Fibroblast of villous mesenchyme (primary cell): ENCODE results near the gene PKDREJ. TPM values are rescaled to one million over a fixed set of nuclear protein-coding genes. Genes with fewer than 3 reads are reported as not detected.

ENCODE experiments used
- DNase-seq: peaks from one replicate; pipeline ENCODE4 v3.0.0-alpha.2; 2010; ENCODE audit warnings: low read depth
- H3K4me3 ChIP-seq: 2 replicates; pipeline ENCODE4 v1.5.1; 2011; ENCODE audit warnings: low read depth, mild to moderate bottlenecking, low read length
- total RNA-seq: library from RNA; depleted of rRNA; stranded (reverse); fragments of >200 nt; gene quantifications from 2 replicates; pipeline ENCODE4 v1.2.3, GENCODE V29; 2012
- TF ChIP-seq, protein P1 (sequence below): IDR thresholded peaks from 2 replicates; pipeline ENCODE4 v1.5.1; 2012; ENCODE audit warnings: low read depth, mild to moderate bottlenecking, low read length; ENCODE audit not compliant: insufficient read depth

The PKDREJ gene
- total RNA-seq, 1 donor: not detected

DNA sequence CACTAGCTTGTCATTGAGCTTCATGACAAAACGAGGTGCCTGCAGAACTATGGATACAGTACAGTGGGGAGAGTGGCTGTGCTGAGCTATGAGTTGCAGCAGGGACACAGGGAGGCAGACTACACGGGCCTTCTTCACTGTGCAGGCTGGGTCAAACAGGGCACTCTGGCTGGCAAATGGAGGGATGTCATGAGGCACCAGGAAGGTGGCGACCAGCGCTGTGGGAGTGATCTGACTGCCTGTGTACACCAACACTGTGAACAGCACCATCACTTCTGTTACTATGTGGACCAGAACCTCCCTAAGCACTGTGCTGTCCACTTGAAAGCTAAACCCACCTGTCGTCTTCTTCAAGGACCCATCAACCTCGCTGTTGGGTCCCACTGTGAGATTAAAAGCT is 3.1 kb downstream of the PKDREJ start:
- DNase-seq: no peak
- TF ChIP-seq, protein P1, sequence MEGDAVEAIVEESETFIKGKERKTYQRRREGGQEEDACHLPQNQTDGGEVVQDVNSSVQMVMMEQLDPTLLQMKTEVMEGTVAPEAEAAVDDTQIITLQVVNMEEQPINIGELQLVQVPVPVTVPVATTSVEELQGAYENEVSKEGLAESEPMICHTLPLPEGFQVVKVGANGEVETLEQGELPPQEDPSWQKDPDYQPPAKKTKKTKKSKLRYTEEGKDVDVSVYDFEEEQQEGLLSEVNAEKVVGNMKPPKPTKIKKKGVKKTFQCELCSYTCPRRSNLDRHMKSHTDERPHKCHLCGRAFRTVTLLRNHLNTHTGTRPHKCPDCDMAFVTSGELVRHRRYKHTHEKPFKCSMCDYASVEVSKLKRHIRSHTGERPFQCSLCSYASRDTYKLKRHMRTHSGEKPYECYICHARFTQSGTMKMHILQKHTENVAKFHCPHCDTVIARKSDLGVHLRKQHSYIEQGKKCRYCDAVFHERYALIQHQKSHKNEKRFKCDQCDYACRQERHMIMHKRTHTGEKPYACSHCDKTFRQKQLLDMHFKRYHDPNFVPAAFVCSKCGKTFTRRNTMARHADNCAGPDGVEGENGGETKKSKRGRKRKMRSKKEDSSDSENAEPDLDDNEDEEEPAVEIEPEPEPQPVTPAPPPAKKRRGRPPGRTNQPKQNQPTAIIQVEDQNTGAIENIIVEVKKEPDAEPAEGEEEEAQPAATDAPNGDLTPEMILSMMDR: no peak
- no peak overlapping the region for H3K4me3 ChIP-seq

DNA sequence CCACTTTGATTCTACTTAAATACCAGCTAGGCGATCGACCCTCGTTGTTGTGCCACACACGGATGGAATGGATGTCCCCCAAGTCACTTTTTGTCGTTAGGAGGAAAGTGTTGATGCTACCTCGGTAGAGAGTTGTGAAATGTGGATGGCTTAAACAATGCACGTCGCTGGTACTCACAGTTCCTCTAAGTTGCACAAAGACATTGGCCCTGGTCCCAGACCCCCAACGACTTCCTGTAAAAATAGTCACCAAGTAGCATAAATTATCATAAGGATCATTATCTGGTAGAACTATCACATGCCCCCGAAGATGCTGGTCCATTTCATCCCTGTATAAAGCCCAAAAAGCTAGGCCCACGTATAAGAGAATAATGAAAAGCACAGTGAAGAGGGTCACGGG is 3.8 kb downstream of the PKDREJ start:
- DNase-seq: no peak
- TF ChIP-seq, protein P1: no peak
- H3K4me3 ChIP-seq: no peak overlapping the region

DNA sequence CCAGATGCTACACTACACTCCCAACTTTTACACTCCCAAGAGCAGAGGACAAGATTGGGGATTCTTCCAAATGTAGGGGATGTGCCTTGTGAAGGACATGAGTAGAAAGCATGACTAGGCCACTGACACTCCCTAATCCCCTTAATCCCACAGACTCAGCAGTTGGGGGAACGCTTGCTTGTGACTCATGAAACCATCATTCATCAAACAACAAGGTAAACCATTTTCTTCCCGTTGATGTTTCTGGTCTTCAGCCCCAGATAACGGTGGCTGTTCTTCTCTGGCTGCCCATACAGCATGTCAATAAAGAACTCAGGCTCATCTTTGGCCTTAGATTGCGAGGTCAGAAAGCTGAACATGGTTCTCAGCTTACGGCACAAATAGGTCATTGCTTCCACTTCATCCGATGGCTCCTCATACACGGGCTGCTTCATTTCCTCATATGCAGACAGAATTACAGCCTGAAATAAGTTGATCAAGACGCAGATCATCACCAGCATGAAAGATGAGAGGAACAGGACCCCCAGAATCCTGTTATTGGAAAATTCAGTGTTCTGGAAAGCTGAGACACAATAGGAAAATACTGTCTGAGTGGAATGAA is 6.7 kb downstream of the PKDREJ start:
- no peak overlapping the region for H3K4me3 ChIP-seq
- peak; percentile 64 for DNase-seq
- TF ChIP-seq, protein P1: no peak

DNA sequence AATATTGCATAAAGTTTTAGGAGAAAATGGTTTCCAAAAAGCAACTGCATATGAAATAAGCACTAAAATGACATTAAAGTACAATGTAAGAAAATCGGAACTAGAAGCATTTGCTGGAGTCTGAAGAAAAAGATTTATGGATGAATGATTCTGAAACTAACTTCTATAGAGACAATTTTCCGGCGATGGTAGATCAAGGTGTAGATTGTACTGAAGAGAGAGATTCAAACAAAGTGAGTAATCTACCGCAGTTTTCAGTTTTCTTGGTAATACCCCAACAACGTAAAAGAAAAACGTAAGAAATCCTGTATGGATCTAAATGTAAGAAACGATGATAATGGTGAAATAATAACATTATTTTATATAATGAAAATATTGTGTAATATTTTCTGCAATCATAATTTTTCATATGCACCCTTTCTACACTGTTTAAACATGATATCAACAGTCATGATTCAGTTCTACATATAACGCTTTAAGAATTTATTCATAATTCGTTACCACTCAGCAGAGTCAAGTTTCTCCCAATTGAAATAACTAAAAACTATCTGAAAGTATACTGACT is 11.2 kb downstream of the PKDREJ start:
- DNase-seq: no peak
- TF ChIP-seq, protein P1: no peak
- H3K4me3 ChIP-seq: no peak overlapping the region

DNA sequence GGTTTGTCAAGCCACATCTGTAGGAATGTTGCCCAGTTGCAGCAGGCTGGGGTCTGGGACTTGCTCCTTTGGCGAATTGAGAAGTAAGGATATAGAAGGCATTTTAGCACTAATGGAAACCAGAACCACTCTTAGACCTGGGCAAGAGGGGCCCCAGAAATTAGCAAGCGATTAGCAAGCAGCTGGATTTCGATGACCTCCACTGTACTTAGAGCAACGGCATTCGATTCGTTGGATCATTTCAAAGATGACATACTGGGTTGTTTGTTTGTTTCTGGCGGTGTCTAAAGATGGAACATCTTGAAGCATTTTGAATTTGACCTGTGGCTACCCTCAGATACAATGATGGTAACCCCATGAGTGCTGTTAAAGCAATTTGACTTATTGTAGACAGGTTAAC is 11.9 kb downstream of the PKDREJ start:
- no peak for DNase-seq
- peak overlapping the region; percentile 93 for H3K4me3 ChIP-seq
- TF ChIP-seq, protein P1: no peak

DNA sequence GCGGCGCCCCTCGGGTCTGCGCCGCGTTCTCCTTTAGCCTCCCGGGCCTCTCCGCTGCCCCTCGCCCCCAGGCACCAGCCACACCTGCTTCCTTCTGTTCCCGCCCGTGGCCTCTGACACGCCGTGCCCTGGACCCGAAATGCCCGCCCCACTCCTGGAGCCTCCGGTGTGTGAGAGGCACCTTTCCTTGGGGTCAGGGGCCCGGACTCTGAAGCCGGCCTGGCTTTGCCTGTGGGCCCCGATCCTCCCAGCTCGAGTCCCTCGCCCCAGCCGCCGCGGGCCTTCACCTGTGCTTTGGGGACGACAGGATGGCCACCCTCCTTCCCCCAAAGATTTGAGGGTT is 12.4 kb downstream of the PKDREJ start:
- DNase-seq: no peak

More for the DNA sequence above, 12.4 kb downstream of the PKDREJ start:
- TF ChIP-seq, protein P1: no peak
- H3K4me3 ChIP-seq: peak overlapping the region; percentile 93
